GM12878 (cell line): ENCODE measurements around the gene RNASEL. TPM values are rescaled to one million over a fixed set of nuclear protein-coding genes. Genes with fewer than 3 reads are reported as not detected.

ENCODE experiments used
- ATAC-seq: fragments of 200-7000 bp; cut with Tn5 transposase; 3 replicates; pipeline ENCODE4 v1.9.1; 2020; ENCODE audit warnings: mild to moderate bottlenecking, moderate library complexity
- BruUV-seq: library from RNA; stranded (reverse); fragments of 400-500 nt; replicated peaks from 2 replicates; lab custom pipeline; 2021; lab: Mats Ljungman, UMichigan
- CTCF ChIA-PET: fragments of 300-600 bp; sonication (Branson Sonifier 250); formaldehyde crosslinking; extraction: SDS; loops from one replicate; lab custom pipeline; 2021; ENCODE audit warnings: inconsistent platforms; lab: Yijun Ruan, JAX
- POLR2A ChIA-PET: fragments of 350-600 bp; formaldehyde crosslinking; extraction: SDS; loops from one replicate; lab custom pipeline; 2021; ENCODE audit warnings: inconsistent platforms; lab: Charles Lee
- RAD21 ChIA-PET: fragments of 300-600 bp; sonication (Branson Sonifier 250); formaldehyde crosslinking; loops from one replicate; lab custom pipeline; 2023; ENCODE audit warnings: antibody characterized with exemption; ENCODE audit not compliant: unreplicated experiment; lab: Charles Lee
- SMC1A ChIA-PET: fragments of 300-600 bp; sonication (Branson Sonifier 250); formaldehyde crosslinking; loops from one replicate; lab custom pipeline; 2023; ENCODE audit not compliant: unreplicated experiment, uncharacterized antibody; lab: Charles Lee
- DNase-seq: peaks from one replicate; pipeline ENCODE4 v3.0.0-alpha.2; 2011; ENCODE audit warnings: low read depth, low spot score
- FAIRE-seq: peaks from 3 replicates; lab custom pipeline; 2011; peaks lifted over from hg19 to GRCh38; lab: Jason Lieb, UNC
- H2AFZ ChIP-seq: 2 replicates; pipeline ENCODE4 v1.6.0; 2011; ENCODE audit warnings: low read depth, low read length, control low read depth; ENCODE audit not compliant: control insufficient read depth
- H3K27ac ChIP-seq: 2 replicates; pipeline ENCODE4 v1.5.1; 2011; ENCODE audit warnings: control low read depth; ENCODE audit not compliant: control insufficient read depth, insufficient read depth
- H3K27me3 ChIP-seq, 2 experiments: replicated peaks in 1 of 2; 2 replicates each; pipeline versions ENCODE4 v1.6.0 to v1.6.1; 2011; ENCODE audit warnings: low read length in 1 of 2; ENCODE audit not compliant: control insufficient read depth in 2 of 2, insufficient read depth in 2 of 2
- H3K36me3 ChIP-seq, 2 experiments: 2 replicates each; pipeline ENCODE4 v1.5.1; 2011; ENCODE audit warnings: low read length in 1 of 2; ENCODE audit not compliant: control insufficient read depth in 2 of 2, insufficient read depth in 2 of 2
- H3K4me1 ChIP-seq: 2 replicates; pipeline ENCODE4 v1.6.1; 2011; ENCODE audit warnings: mild to moderate bottlenecking, low read length, moderate library complexity, mixed read lengths; ENCODE audit not compliant: control insufficient read depth, insufficient read depth
- H3K4me2 ChIP-seq: 2 replicates; pipeline ENCODE4 v1.6.0; 2011; ENCODE audit warnings: control low read depth; ENCODE audit not compliant: control insufficient read depth, insufficient read depth
- H3K4me3 ChIP-seq: fragments of 200-600 bp; sonication (generic); 2 replicates; pipeline ENCODE4 v1.5.1; 2016
- H3K79me2 ChIP-seq: 2 replicates; pipeline ENCODE4 v1.6.0; 2011; ENCODE audit warnings: low read length; ENCODE audit not compliant: control insufficient read depth, insufficient read depth
- H3K9ac ChIP-seq: 2 replicates; pipeline ENCODE4 v1.8.0; 2011; ENCODE audit warnings: low read length, control low read depth, mixed read lengths; ENCODE audit not compliant: control insufficient read depth, insufficient read depth
- H3K9me3 ChIP-seq: replicated peaks from 3 replicates; pipeline ENCODE4 v1.5.1; 2011; ENCODE audit warnings: mild to moderate bottlenecking, low read length; ENCODE audit not compliant: control insufficient read depth, insufficient read depth
- H4K20me1 ChIP-seq: 2 replicates; pipeline ENCODE4 v1.6.0; 2011; ENCODE audit not compliant: control insufficient read depth, insufficient read depth
- KDM1A ChIP-seq: fragments of 200-600 bp; sonication (generic); IDR thresholded peaks from 2 replicates; pipeline ENCODE4 v1.6.1; 2016; ENCODE audit warnings: borderline replicate concordance
- MYB ChIP-seq: fragments of 150-350 bp; IDR thresholded peaks from 2 replicates; pipeline ENCODE4 v1.6.1; 2014; ENCODE audit warnings: mild to moderate bottlenecking, low read depth, low read length, borderline replicate concordance
- NR2C2 ChIP-seq: IDR thresholded peaks from 2 replicates; pipeline ENCODE4 v1.6.1; 2011; ENCODE audit warnings: borderline replicate concordance, low read depth; ENCODE audit not compliant: control insufficient read depth, insufficient read length
- RAD21 ChIP-seq: IDR thresholded peaks from 2 replicates; pipeline ENCODE4 v1.6.1; 2011; ENCODE audit warnings: mild to moderate bottlenecking, low read depth, low read length, moderate library complexity; ENCODE audit not compliant: insufficient read depth
- SP1 ChIP-seq: IDR thresholded peaks from one replicate; pipeline ENCODE4 v1.6.1; 2011; ENCODE audit warnings: low read depth, low read length
- STAT1 ChIP-seq: fragments of 450-650 bp; conservative IDR thresholded peaks from 2 replicates; pipeline ENCODE4 v1.6.1; 2014; ENCODE audit warnings: antibody characterized with exemption, mild to moderate bottlenecking
- ZBED1 ChIP-seq: IDR thresholded peaks from 2 replicates; pipeline ENCODE4 v1.6.1; 2016; ENCODE audit warnings: borderline replicate concordance
- ZBTB40 ChIP-seq: fragments of 450-650 bp; IDR thresholded peaks from 2 replicates; pipeline ENCODE4 v1.6.1; 2016; ENCODE audit warnings: mild to moderate bottlenecking, moderate library complexity, borderline replicate concordance
- WGBS: methylation state at CpG from one replicate; pipeline ENCODE4 v1.1.6; 2016; ENCODE audit warnings: low lambda C conversion rate; ENCODE audit not compliant: insufficient replicate concordance, insufficient coverage; ENCODE audit errors: missing lambda C conversion rate; 5-methylcytosine and 5-hydroxymethylcytosine counted together
- in situ Hi-C: fragments of 300-500 bp; cut with MboI; formaldehyde crosslinking; loops from 9 replicates; pipeline ENCODE4 v1.14.3; 2018; ENCODE audit warnings: mixed read lengths
- intact Hi-C: fragments of 100-400 bp; cut with micrococcal nuclease; formaldehyde crosslinking; loops from one replicate; pipeline ENCODE4 v1.14.2; 2022; ENCODE audit not compliant: unreplicated experiment
- polyA plus RNA-seq, 11 experiments: library from polyadenylated mRNA; depleted of rRNA in 4 of 11; unstranded in 6 of 11; stranded (reverse) in 5 of 11; fragments of >200 nt; fragmentation: Nextera tagmentation in 4 of 11; fragmentation: Illumina TruSeq in 1 of 11; extraction: Ambion mirVana in 4 of 11; extraction: Trizol in 1 of 11; gene quantifications; 1 replicate in 1 of 11; 2 replicates in 10 of 11; pipeline versions ENCODE4 v1.2.1 to v1.2.3, GENCODE V29; 2011 to 2016; ENCODE audit warnings: inconsistent platforms in 2 of 11, missing spikeins in 2 of 11, low read depth in 1 of 11
- total RNA-seq, 4 experiments: library from RNA; depleted of rRNA in 3 of 4; stranded (reverse); fragments of >200 nt in 3 of 4; fragmentation: Illumina TruSeq in 1 of 4; extraction: Trizol in 1 of 4; gene quantifications; 2 replicates each; pipeline versions ENCODE4 v1.2.1 to v1.2.3, GENCODE V29; 2013 to 2021

Gene RNASEL
- total and polyA plus RNA-seq, 10 of the 15 experiments (the other 5 are each of a cell fraction or from before 2014, with no cell fraction given): 3.0 to 10.8 (median 5.0) TPM

DNA sequence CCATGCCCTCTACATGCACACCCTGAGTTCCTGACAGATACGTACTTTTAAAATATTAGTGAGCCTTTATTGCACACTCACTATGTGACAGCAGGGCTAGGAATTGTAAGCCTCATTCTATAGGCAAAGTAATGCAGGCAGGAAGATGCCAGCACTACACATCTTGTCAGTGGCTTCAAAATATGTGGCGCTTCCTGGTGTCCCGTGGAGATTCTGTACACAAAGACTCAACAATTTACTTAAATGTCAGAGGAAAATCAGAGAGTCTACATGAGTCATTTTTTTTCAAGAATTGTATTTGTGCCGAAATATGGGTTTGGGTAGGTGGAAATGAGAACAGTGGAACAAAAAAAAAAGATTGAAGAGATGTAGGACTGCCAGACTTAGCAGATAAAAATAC is 27.6 kb downstream of the RNASEL start:
- H3K27me3 ChIP-seq: peaks cover 0 to 2% of the 10 kb centered on the region in 2 experiments; a peak in 2 of 4 replicates
- intact Hi-C loops: no loop called here
- no TSS peak for BruUV-seq
- H3K79me2 ChIP-seq: no peaks in the 10 kb centered on the region
- CTCF ChIA-PET: no interaction called here
- no peak overlapping the region for H2AFZ ChIP-seq
- POLR2A ChIA-PET: no interaction called here
- no peaks in the 10 kb centered on the region; the same call in 1 of the 2 replicates for H3K4me1 ChIP-seq
- 64% methylated on average over 4 of the region's 4 CpGs for WGBS
- no peak overlapping the region for H3K27ac ChIP-seq
- no peaks in the 10 kb centered on the region for H4K20me1 ChIP-seq
- H3K4me2 ChIP-seq: no peak overlapping the region
- H3K9ac ChIP-seq: no peak overlapping the region
- TF ChIP-seq MYB (no peak), NR2C2 (no peak), KDM1A (no peak), SP1 (no peak), STAT1 (no peak), RAD21 (no peak), ZBTB40 (no peak), ZBED1 (no peak)
- SMC1A ChIA-PET: no interaction called here
- DNase-seq (no peak), ATAC-seq (no peak), FAIRE-seq (no peak)
- no peak overlapping the region for H3K4me3 ChIP-seq
- in situ Hi-C loops: no loop called here
- H3K36me3 ChIP-seq: no peaks in the 10 kb centered on the region
- H3K9me3 ChIP-seq: no peaks in the 10 kb centered on the region
- RAD21 ChIA-PET: no interaction called here
